Measurements from ENCODE around the gene NANS. TPM values are rescaled to one million over a fixed set of nuclear protein-coding genes. Genes with fewer than 3 reads are reported as not detected.
A peak's percentile ranks its signal among the peaks of the same experiment; 100 is the strongest.

Gene NANS
- total RNA-seq, 2 experiments from 2014 or later = 51.2 to 51.8 TPM

DNA sequence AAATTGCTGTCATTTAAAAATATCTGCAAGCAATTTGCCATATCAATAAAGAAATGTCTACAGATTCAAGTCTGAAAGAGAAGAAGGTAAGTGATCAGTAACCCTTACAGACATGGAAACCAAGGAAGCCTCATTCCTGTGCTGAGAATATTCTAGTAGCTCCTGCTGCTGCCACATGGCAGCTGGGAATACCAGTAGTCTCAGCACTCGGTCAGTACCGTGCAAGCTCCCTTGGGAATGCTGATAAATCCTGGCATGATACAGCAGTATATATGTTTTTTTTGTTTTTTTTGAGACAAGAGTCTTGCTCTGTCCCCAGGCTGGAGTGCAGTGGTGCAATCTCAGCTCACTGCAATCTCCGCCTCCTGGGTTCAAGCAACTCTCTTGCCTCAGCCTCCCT is 27.9 kb downstream of the NANS start:
- Mint-ChIP-seq H3K4me3 (no peak overlapping the region), H3K27me3 (no peaks in the 10 kb centered on the region), H3K27ac (no peak overlapping the region), H3K9me3 (no peaks in the 10 kb centered on the region), H3K36me3 (ENCODE audit: low read depth) (peaks cover 52% of the 10 kb centered on the region), H3K4me1 (ENCODE audit: low read depth) (peaks cover 33% of the 10 kb centered on the region)
- DNase-seq = no peak
- TF ChIP-seq, protein P1, sequence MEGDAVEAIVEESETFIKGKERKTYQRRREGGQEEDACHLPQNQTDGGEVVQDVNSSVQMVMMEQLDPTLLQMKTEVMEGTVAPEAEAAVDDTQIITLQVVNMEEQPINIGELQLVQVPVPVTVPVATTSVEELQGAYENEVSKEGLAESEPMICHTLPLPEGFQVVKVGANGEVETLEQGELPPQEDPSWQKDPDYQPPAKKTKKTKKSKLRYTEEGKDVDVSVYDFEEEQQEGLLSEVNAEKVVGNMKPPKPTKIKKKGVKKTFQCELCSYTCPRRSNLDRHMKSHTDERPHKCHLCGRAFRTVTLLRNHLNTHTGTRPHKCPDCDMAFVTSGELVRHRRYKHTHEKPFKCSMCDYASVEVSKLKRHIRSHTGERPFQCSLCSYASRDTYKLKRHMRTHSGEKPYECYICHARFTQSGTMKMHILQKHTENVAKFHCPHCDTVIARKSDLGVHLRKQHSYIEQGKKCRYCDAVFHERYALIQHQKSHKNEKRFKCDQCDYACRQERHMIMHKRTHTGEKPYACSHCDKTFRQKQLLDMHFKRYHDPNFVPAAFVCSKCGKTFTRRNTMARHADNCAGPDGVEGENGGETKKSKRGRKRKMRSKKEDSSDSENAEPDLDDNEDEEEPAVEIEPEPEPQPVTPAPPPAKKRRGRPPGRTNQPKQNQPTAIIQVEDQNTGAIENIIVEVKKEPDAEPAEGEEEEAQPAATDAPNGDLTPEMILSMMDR (IDR thresholded peaks at IDR 0.05) = no peak
- ATAC-seq = no peak
- ChIA-PET CTCF (interaction anchor here (1.1 to 1.8 kb wide), 2 partner anchors 8 to 10 kb away, joined by 4 to 7 read pairs; no protein-coding TSS in a partner anchor), POLR2A (interaction anchor here (0.9 to 2.6 kb wide), 4 partner anchors 11 to 34 kb away, joined by 3 to 7 read pairs (median 4); partner anchors contain the start of genes NANS and TRIM14)
- intact Hi-C loops (cut with micrococcal nuclease) = no loop called here

DNA sequence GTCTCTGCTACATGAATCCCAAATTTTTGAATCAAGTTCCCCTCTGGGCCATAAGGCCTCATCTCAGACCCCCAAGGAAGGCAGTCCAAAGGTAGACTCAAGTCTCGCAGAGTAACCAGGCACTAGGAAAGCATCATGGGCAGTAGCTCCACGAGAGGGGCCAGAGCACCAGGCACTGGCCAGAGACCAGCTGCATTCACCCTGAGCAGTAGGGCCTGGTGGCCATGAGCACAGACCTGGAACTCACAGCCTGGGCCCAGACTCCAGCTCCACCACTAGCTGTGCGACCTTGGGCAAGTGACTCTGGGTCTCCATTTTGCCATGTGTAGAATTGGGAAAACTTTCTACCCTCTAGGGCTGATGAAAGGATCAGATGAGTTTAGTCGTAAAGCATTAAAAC is 28.5 kb downstream of the NANS start:
- CTCF ChIA-PET = interaction anchor here (1.1 to 1.8 kb wide), 2 partner anchors 9 to 10 kb away, joined by 4 to 7 read pairs; no protein-coding TSS in a partner anchor
- Mint-ChIP-seq H3K4me1 (ENCODE audit: low read depth) (peaks cover 33% of the 10 kb centered on the region), H3K27ac (peak overlapping the region; percentile 39), H3K9me3 (no peaks in the 10 kb centered on the region), H3K4me3 (no peak overlapping the region), H3K27me3 (no peaks in the 10 kb centered on the region), H3K36me3 (ENCODE audit: low read depth) (peaks cover 50% of the 10 kb centered on the region)
- TF ChIP-seq, protein P1 (IDR thresholded peaks at IDR 0.05) = no peak
- DNase-seq (no peak), ATAC-seq (no peak)
- intact Hi-C loops (cut with micrococcal nuclease) = no loop called here
- POLR2A ChIA-PET = interaction anchor here (1.0 to 2.6 kb wide), 4 partner anchors 11 to 33 kb away, joined by 3 to 7 read pairs (median 6); partner anchors contain the start of gene TRIM14

GRCh38 chr9:98085944-98086343 is 29.4 kb downstream of the NANS start:
- DNase-seq (no peak), ATAC-seq (no peak)
- ChIA-PET POLR2A (interaction anchor here (1.3 to 2.6 kb wide), 3 partner anchors 9 to 32 kb away, joined by 5 to 7 read pairs (median 5); partner anchors contain the start of gene TRIM14), CTCF (interaction anchor here (1.0 to 1.2 kb wide), 2 partner anchors 11 to 12 kb away, joined by 3 read pairs; no protein-coding TSS in a partner anchor)
- peaks cover 47% of the 10 kb centered on the region for H3K36me3 Mint-ChIP-seq (ENCODE audit: low read depth)
- H3K4me1 Mint-ChIP-seq (ENCODE audit: low read depth) = peaks cover 30% of the 10 kb centered on the region
- H3K27me3 Mint-ChIP-seq = no peaks in the 10 kb centered on the region
- no peak overlapping the region for H3K4me3 Mint-ChIP-seq
- peak overlapping the region; percentile 65 for H3K27ac Mint-ChIP-seq
- intact Hi-C loops (cut with micrococcal nuclease) = no loop called here
- no peaks in the 10 kb centered on the region for H3K9me3 Mint-ChIP-seq
- TF ChIP-seq, protein P1 (IDR thresholded peaks at IDR 0.05) = no peak

- no peak overlapping the region for H3K4me3 Mint-ChIP-seq
- intact Hi-C loops (cut with micrococcal nuclease) = no loop called here
- DNase-seq (no peak), ATAC-seq (no peak)
- TF ChIP-seq, protein P1 (IDR thresholded peaks at IDR 0.05) = no peak
- peaks cover 25% of the 10 kb centered on the region for H3K4me1 Mint-ChIP-seq (ENCODE audit: low read depth)
- ChIA-PET POLR2A (interaction anchor here (1.3 to 2.6 kb wide), 3 partner anchors 10 to 31 kb away, joined by 5 to 7 read pairs (median 5); partner anchors contain the start of gene TRIM14), CTCF (interaction anchor here (1.0 to 1.2 kb wide), 2 partner anchors 11 to 12 kb away, joined by 3 read pairs; no protein-coding TSS in a partner anchor)
- peaks cover 43% of the 10 kb centered on the region for H3K36me3 Mint-ChIP-seq (ENCODE audit: low read depth)
- no peaks in the 10 kb centered on the region for H3K27me3 Mint-ChIP-seq
- H3K27ac Mint-ChIP-seq = peak overlapping the region; percentile 65
- no peaks in the 10 kb centered on the region for H3K9me3 Mint-ChIP-seq
Measured at GRCh38 chr9:98086461-98086860, 29.9 kb downstream of the NANS start.
